HG02884 (cell line): ENCODE measurements around the gene AGRP.

Experiments
- ATAC-seq: cut with Tn5 transposase; IDR thresholded peaks from one replicate; pipeline ENCODE4 v1.9.1; 2021; ENCODE audit warnings: mild to moderate bottlenecking, moderate library complexity; ENCODE audit not compliant: unreplicated experiment

AGRP gene

DNA sequence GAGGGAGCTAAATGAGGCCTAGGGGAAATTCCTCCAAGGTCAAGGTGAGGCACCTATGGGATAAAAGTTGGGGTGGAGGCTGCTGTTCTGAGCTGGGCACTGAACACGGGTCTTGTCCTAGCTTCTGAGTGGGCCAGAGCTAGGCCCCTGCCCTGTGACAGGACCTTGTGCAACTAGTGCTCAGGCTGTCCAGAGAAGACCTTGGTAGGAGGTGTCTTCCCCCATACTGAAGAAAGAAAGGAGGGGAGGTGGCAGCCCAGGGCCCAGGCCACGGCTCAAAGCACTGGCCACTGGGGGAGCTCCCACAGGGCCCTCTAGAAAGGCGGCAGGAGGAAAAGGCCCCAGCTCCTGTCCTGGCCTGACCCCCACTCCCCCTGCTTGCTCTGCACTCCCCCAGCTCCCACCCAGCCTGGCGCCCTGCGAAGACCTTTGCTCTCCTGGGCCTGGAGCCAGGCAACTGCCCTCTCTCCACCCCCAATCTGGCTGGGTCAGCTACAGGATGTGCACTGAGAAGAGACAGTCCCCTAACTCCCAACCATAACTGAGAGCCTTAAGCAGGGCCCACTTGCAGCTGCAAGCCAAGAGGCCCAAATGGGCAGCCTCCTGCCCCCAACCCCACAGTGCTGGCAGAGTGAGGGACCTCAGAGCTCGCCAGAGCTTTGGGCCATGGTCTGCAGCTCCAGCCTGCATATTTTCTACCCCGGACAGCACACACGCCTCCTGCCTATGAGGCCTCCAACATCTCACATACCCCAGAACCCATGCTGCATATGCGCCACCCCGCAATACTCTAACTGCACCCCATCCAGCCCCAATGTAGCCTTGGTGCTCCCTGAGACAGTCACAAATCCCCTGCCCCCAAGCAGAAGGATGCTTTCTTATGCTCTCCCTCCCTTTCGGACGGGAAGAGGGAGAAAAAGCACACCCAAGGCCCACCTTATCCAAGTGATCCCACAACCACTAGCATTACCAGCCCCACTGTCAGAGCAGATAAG, 37.1 kb downstream of the AGRP start:
- no peak for ATAC-seq

DNA sequence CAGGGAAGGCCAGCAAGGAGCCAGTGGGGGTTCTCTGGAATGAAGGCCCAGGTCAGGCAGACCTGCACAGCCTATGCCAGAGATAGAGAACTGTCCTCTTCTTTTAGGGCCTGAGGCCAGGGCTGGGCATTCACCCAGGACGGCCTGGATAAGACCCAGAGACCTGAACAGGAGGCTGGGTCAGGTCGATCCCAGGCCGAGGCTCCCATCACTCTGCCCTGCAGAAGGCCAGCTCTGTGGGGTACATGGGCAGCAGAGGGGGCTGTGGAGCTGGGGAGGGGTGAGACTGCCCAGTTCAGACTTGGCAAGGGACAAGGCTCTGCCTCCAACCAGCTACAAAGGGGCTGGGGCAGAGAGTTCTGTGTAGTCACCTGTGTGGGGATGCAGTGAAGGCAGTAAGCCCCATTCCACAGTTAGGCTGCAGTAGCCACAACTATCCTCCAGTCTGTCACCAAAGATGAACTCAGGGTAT, 37.9 kb downstream of the AGRP start:
- no peak for ATAC-seq

DNA sequence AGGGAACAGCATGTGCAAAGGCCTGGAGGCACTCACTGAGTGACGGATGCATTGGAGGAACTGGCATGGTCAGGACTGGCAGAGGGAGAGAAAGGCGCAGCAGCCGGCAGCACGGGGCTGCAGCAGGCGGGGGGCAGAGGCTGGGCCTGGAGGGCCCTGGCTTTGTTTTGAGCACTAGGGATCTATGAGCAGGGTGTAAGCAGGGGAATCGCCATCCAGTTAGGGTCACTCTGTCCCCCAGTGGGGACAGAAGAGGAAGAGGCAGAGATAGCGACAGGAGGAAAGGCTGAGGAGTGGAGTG, 38.3 kb downstream of the AGRP start:
- ATAC-seq, result no peak

DNA sequence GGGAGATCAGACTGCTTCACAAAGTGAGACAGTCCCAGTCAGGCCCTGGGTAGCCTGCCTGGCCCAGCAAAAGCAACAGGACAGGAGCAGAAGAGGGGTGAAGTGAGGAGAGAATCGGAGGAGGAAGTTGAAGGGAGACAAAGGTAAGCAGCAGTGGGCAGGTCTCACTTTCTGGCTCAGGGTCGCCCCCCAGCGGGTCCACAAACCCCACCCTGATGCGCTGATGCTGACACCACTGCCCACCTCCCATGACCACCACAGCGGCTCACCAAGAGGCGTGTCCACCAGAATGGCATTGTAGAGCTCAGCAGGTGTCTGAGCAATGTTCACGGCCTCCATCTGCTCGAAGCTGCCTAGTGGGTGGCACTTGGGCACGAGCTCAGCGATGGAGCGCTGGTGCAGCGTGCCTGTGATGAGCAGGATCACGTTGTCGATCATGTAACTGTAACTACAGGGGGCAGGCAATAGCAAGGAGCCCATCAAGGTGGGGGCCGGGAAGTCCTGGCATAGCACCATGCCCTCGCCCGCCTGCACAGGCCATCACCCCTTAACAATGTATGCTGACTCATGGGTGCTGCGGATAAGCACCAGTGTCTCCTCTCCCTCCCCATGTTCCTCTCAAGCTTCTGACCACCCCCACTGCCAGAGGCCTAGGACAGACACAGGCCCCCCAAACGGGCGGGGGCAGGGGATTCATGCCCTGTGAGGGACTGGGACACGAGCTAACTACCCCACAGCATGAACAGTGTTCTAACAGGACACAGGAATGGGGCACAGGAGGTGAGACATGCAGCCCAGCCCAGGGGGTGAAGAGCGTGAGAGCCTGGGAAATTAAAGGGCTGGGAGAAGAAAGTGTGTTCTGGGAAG, 38.9 kb downstream of the AGRP start:
- no peak for ATAC-seq

DNA sequence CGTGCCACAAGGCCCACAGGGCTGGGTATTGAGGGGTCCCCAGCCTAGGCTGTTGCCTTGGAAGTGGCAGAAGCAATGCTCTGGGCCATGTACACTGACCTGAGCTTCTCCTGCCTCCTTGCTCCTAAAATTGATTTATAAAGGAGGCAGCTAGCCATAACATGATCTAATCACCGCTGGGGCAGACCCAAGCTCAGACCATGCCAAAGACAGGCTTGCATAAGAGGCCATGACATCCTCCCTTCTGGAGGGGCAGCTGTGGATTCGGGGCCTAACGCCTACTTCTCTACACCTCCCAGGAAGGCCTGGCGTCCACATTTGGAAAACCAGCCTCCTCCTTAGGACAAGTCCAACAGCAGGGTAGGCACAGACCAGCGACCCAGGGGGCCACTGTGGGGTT, 40.1 kb downstream of the AGRP start:
- no peak for ATAC-seq

DNA sequence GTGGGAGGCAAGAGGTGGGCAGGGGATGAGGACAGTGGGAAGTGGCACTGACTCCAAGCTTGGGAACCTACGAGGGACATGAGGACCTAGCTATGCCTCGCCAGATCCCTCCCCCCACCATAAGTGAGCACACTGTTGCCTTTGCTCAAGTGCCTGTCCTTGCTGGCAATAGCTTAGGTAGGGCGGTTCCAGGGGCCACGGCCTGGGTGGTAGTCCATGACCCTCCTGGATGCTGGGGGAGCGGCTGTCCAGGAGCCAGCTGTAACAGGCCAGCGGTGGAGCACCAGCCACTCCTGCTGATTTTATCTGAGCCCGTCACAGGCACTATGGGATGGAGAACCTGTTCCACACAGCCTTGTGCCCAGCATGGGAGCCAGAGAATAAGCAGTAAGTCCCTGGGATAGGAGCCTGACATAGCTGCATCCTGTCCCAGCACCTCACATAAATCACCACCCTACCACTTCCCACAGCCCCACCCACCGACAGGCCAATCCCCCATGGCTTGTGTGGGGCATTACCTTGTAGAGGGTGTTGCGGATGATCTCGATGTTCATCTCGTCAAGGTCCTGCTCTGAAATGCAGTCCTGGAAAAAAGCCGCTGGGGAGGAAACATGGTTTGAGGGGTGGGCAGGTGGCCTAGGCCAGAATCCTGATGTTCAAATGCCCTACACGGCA, 40.6 kb downstream of the AGRP start:
- no peak for ATAC-seq

DNA sequence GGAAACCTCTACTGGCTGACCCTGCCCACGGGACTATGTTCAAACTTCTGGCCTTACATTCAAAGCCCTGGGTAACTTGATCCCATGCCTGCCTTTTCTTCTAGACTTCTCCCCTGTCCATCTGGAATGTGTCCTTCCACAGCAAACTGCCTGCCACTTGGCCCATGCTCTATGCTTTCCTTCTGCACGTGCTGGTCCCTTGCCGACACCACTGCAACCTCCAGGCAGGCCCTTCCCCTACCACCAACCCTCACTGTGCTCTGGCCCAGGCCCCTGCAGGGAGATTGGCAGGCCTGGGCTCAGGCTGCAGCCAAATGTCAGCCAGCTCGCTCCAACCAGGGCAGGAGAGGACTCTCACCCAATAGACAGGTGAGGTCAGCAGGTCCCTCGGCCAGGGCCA, 41.4 kb downstream of the AGRP start:
- no peak for ATAC-seq

DNA sequence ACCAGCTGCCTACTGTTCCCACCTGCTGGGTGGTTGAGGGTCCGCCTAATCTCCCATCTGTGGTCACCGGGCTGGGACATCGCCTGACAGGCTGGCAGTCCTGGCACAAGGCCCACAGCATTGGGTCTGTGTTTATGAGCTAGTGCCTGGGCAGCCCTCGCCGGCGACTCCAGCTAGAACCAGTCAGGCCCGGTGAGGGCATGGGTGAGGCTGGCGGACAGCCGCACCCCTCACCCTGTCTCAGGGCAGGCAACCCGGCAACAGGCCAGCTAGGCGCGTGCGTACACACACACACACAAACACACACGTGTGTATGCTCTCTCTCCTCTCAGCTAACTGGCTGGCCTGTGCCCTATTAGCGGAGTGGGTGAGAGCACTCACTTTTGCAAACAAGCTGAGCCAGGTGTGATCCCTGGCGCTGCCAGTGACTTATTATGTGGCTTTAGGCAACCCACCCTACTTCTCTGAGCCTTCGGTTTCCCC, 42.0 kb downstream of the AGRP start:
- ATAC-seq, result no peak

DNA sequence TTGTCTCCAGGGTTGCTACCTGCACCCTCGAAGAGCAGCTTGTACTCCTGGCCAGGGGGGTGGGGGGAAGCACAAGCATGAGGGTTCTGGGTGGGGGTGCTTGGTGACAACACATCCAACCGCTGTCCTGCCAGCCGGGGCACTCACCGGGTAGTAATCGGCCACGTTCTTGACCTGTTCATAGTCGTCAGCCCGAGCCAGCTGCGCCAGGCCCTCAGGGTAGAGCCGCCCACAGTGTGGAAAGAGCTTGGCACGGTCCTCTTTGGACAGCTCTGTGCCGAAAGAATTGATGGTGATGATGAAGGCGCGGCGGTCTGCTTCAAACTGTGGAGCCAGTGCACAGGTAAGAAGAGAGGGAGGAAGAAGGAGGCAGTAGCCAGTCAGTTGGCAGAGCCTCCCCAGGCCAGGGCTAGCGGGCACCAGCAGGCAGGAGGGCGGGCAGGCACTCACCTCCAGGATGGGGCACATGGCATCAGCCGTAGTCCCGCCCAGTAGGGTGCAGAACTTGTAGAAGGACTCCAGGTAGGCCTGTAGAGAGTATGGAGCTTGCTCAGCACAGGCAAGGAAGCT, 44.4 kb downstream of the AGRP start:
- no peak for ATAC-seq

DNA sequence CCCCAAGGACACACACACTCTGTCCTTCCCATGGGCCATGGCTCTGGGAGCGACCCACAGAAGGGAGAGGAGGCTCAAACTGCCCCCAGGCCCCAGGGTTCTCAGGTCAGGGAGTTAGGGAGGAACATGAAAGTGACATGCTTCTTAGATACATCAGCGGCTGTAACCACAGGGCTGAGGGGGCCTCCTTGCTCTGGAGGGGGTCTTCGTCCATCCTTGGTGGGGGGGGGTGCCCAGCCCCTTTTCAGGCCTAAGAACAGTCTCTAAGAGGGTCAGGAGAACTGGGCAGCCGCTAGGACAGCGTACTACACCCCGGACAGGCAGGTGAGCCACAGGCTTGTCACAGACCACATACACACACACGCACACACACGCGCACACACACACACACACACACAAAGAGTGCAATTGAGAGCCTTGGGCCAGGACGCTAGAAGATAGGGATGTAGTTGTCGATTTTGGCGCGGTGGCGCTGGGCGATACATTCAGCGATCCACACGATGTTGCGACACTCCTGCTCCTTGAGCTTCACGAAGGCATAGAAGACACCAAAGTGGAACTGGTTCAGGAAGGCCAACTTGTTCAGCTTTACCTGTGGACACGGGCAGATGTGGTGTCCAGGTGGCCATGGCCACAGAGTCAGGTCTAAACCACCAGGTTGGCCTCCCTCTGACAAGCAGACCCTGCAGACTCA, 45.1 kb downstream of the AGRP start:
- ATAC-seq, result no peak

DNA sequence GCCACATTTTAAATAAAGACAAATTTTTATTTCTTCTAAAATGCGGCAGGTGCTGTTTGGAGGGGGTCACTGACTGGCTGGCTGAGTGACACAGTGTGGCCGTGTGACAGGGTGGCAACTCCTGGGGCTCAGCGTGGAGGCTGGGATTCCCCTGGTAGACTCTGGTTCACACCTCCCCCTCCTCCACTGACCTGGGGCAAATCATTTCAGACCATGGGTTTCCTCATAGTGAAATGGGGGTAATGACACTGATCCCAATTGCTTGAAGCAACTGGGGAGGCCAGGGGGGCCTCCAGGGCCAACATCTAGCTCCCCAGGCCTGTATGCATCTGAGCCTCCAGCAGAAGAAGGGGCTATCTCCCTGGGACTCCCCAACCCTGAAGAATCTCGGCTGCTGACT, 45.8 kb downstream of the AGRP start:
- no peak for ATAC-seq

DNA sequence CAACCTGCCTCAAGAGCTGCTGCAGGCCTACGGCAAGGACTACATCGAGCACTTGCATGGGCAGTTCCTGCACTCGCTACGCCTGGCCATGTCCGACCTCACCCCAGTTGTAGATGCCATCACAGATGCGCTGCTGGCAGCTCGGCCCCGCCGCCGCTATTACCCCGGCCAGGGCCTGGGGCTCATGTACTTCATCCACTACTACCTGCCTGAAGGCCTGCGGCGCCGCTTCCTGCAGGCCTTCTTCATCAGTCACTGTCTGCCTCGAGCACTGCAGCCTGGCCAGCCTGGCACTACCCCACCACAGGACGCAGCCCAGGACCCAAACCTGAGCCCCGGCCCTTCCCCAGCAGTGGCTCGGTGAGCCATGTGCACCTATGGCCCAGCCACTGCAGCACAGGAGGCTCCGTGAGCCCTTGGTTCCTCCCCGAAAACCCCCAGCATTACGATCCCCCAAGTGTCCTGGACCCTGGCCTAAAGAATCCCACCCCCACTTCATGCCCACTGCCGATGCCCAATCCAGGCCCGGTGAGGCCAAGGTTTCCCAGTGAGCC, 46.6 kb downstream of the AGRP start:
- no peak for ATAC-seq

DNA sequence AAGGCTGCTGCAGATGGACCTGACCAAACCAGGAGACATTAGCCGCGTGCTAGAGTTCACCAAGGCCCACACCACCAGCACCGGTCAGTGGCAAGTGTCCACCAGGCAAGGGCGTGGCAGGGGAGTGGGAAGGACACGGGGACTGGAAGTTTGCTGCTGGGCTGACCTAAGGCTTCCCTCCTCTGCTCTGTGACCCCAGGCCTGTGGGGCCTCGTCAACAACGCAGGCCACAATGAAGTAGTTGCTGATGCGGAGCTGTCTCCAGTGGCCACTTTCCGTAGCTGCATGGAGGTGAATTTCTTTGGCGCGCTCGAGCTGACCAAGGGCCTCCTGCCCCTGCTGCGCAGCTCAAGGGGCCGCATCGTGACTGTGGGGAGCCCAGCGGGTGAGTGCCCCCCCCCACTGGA, 47.6 kb downstream of the AGRP start:
- ATAC-seq, result no peak

DNA sequence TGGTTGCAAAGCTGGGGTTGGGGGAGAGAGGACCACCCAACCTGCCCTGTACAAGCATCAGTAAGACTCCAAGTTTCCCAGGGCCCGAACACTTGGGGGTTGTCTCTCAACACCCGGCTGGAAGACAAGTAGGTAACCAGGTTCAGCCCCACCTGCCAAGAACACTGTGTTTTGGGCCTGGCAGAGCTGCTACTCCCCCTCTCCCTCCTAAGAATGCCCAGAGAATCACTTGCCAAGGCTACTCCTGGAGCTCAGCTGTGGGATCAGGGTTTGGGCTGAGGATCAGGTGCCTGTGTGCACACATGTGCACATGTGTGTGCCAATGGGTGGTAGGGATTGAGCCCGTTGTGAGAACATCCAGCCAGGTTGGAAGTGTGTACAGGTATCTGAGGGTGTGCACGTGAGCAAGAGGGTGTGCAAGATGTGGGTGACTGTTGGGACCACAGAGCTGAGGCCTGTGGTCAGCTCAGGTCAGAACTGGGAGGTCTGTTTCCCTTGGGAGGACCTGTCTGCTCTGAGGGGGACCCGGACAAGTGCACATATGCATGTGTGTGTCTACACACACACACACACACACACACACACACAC, 50.1 kb downstream of the AGRP start:
- no peak for ATAC-seq
